ENCODE data around the gene RNF8.
"Not testable (repeated sequence)": the region's sequence is repeated elsewhere in the genome, so short reads cannot be mapped to it uniquely, and the experiment has no call there.

The RNF8 gene

DNA sequence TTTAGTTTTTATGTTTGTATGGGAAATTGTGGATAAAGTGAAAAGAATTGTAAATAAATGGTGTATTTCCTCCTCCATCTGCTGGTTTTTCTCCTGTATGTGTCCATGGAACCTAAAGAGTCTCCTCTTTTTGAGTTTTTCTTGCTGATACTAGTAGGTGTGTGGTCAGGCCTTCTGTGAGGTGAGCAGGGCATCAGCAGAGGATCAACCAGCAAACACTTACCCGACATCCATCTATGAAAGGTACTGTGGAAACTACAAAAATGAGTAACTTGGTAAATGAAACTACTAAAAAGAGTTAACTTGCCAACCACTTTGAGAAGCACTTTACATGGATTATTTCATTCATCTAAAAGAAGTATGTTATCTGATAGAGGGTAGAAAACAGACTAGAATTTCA is 20.9 kb upstream of the RNF8 start:
- H3K79me2 ChIP-seq (ENCODE audit: low read length) = no peaks in the 10 kb centered on the region
- H3K4me3 ChIP-seq (ENCODE audit: low read length) = no peak overlapping the region
- TF ChIP-seq EZH2phosphoT487 (IDR thresholded peaks at IDR 0.05; ENCODE audit: low read length) (no peak), EZH2 (optimal IDR thresholded peaks at IDR 0.05; ENCODE audit: low read depth, low read length) (no peak), CTCF (IDR thresholded peaks at IDR 0.05; ENCODE audit: low read length) (no peak)
- no peaks in the 10 kb centered on the region for H3K4me1 ChIP-seq (ENCODE audit: low read length)
- no peaks in the 10 kb centered on the region for H4K20me1 ChIP-seq (ENCODE audit: insufficient read depth, low read length)
- H3K9ac ChIP-seq (ENCODE audit: low read length) = no peak overlapping the region
- H2AFZ ChIP-seq (ENCODE audit: low read length) = no peak overlapping the region
- no peaks in the 10 kb centered on the region for H3K9me3 ChIP-seq (replicated peaks; ENCODE audit: insufficient read depth, low read length)
- no peaks in the 10 kb centered on the region for H3F3A ChIP-seq (ENCODE audit: insufficient read depth, low read length)
- H3K27ac ChIP-seq (ENCODE audit: low read length) = no peak overlapping the region
- no peak for DNase-seq
- H3K9me2 ChIP-seq (replicated peaks; ENCODE audit: insufficient read depth, low read length) = no peaks in the 10 kb centered on the region
- H3K36me3 ChIP-seq (replicated peaks; ENCODE audit: insufficient read depth, low read length) = no peaks in the 10 kb centered on the region
- no peaks in the 10 kb centered on the region for H3K27me3 ChIP-seq (replicated peaks; ENCODE audit: insufficient read depth, low read length)
- H3K4me2 ChIP-seq (ENCODE audit: low read depth, low read length) = no peak overlapping the region

DNA sequence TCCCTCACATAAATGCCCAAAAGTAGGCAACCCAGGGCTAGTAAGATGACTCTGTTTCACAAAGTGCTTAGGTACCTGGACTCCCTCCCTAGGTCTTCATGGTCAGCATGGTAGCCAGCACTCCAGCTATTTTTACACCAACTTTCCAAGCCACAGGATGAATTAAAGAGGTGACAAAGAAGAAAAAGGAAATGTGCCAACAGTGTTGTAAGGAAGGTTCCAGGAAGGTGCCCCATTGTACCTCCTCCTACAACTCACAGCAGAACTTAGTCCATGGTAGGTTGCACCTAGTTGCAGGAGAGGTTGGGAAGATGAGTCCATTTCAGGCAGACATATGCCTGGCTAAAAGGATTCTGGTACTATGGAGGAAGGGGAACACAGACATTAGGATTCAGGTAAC is 19.7 kb upstream of the RNF8 start:
- Histone ChIP-seq H3K79me2 (ENCODE audit: low read length) (no peaks in the 10 kb centered on the region), H3K36me3 (replicated peaks; ENCODE audit: insufficient read depth, low read length) (no peaks in the 10 kb centered on the region), H3K4me1 (ENCODE audit: low read length) (no peaks in the 10 kb centered on the region), H3K9me2 (replicated peaks; ENCODE audit: insufficient read depth, low read length) (no peaks in the 10 kb centered on the region), H3K9me3 (replicated peaks; ENCODE audit: insufficient read depth, low read length) (no peaks in the 10 kb centered on the region), H3K27me3 (replicated peaks; ENCODE audit: insufficient read depth, low read length) (no peaks in the 10 kb centered on the region), H3K4me3 (ENCODE audit: low read length) (no peak overlapping the region), H3K9ac (ENCODE audit: low read length) (no peak overlapping the region), H3K4me2 (ENCODE audit: low read depth, low read length) (no peak overlapping the region), H3F3A (ENCODE audit: insufficient read depth, low read length) (no peaks in the 10 kb centered on the region), H4K20me1 (ENCODE audit: insufficient read depth, low read length) (no peaks in the 10 kb centered on the region), H3K27ac (ENCODE audit: low read length) (no peak overlapping the region), H2AFZ (ENCODE audit: low read length) (no peak overlapping the region)
- TF ChIP-seq CTCF (IDR thresholded peaks at IDR 0.05; ENCODE audit: low read length) (no peak), EZH2phosphoT487 (IDR thresholded peaks at IDR 0.05; ENCODE audit: low read length) (no peak), EZH2 (optimal IDR thresholded peaks at IDR 0.05; ENCODE audit: low read depth, low read length) (no peak)
- DNase-seq = no peak

DNA sequence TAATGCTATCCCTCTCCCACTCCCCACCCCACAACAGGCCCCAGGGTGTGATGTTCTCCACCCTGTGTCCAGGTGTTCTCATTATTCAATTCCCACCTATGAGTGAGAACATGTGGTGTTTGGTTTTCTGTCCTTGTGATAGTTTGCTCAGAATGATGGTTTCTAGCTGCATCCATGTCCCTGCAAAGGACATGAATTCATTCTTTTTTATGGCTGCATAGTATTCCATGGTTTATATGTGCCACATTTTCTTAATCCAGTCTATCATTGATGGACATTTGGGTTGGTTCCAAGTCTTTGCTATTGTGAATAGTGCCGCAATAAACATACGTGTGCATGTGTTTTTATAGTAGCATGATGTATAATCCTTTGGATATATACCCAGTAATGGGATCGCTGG is 15.5 kb upstream of the RNF8 start:
- not testable (repeated sequence) for H2AFZ ChIP-seq (ENCODE audit: low read length); H4K20me1 ChIP-seq (ENCODE audit: insufficient read depth, low read length); DNase-seq; H3K79me2 ChIP-seq (ENCODE audit: low read length); H3K4me2 ChIP-seq (ENCODE audit: low read depth, low read length); H3K9me3 ChIP-seq (replicated peaks; ENCODE audit: insufficient read depth, low read length); H3K9ac ChIP-seq (ENCODE audit: low read length); H3K4me3 ChIP-seq (ENCODE audit: low read length); H3K4me1 ChIP-seq (ENCODE audit: low read length); H3K27ac ChIP-seq (ENCODE audit: low read length); H3F3A ChIP-seq (ENCODE audit: insufficient read depth, low read length); H3K36me3 ChIP-seq (replicated peaks; ENCODE audit: insufficient read depth, low read length); H3K27me3 ChIP-seq (replicated peaks; ENCODE audit: insufficient read depth, low read length); H3K9me2 ChIP-seq (replicated peaks; ENCODE audit: insufficient read depth, low read length)

DNA sequence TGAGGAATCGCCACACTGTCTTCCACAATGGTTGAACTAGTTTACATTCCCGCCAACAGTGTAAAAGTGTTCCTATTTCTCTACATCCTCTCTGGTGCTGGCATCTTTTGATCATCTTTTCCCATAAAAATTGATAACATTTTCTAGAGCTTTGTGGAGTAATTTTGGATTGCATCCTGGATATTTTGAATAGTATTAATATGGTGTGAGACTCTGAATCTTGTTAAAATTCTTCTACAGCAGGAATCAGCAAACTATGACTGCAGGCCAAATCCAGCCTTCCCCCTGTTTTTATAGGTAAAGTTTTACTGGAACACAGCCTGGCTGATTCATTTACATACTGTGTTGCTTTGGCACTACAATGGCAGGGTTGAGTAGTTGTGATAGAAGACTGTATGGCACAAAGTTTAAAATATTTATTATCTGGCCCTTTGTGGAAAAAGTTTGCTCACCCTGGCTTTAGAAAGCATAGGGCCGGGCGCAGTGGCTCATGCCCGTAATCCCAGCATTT is 15.0 kb upstream of the RNF8 start:
- no peaks in the 10 kb centered on the region for H4K20me1 ChIP-seq (ENCODE audit: insufficient read depth, low read length)
- no peak overlapping the region for H3K9ac ChIP-seq (ENCODE audit: low read length)
- no peak overlapping the region for H2AFZ ChIP-seq (ENCODE audit: low read length)
- no peaks in the 10 kb centered on the region for H3K36me3 ChIP-seq (replicated peaks; ENCODE audit: insufficient read depth, low read length)
- H3K4me1 ChIP-seq (ENCODE audit: low read length) = no peaks in the 10 kb centered on the region
- H3K4me2 ChIP-seq (ENCODE audit: low read depth, low read length) = no peak overlapping the region
- no peaks in the 10 kb centered on the region for H3K27me3 ChIP-seq (replicated peaks; ENCODE audit: insufficient read depth, low read length)
- H3K79me2 ChIP-seq (ENCODE audit: low read length) = no peaks in the 10 kb centered on the region
- H3K27ac ChIP-seq (ENCODE audit: low read length) = no peak overlapping the region
- TF ChIP-seq EZH2 (optimal IDR thresholded peaks at IDR 0.05; ENCODE audit: low read depth, low read length) (no peak), EZH2phosphoT487 (IDR thresholded peaks at IDR 0.05; ENCODE audit: low read length) (no peak), CTCF (IDR thresholded peaks at IDR 0.05; ENCODE audit: low read length) (no peak)
- H3K9me3 ChIP-seq (replicated peaks; ENCODE audit: insufficient read depth, low read length) = no peaks in the 10 kb centered on the region
- H3K9me2 ChIP-seq (replicated peaks; ENCODE audit: insufficient read depth, low read length) = no peaks in the 10 kb centered on the region
- DNase-seq = no peak
- no peak overlapping the region for H3K4me3 ChIP-seq (ENCODE audit: low read length)
- H3F3A ChIP-seq (ENCODE audit: insufficient read depth, low read length) = no peaks in the 10 kb centered on the region
